Activated T-cell treated with anti-CD3 and anti-CD28 coated beads, Interleukin-2, amount 50 U/mL, for 24 hours (primary cell): Measurements from ENCODE around the gene RUNX1.

Experiments used
- DNase-seq: peaks from one replicate; pipeline ENCODE4 v3.0.0-alpha.2; 2020
- H3K27ac Mint-ChIP-seq: 2 replicates; pipeline ENCODE4 v1.8.0; 2020; ENCODE audit warnings: mild to moderate bottlenecking, mixed read lengths
- H3K27me3 Mint-ChIP-seq: 2 replicates; pipeline ENCODE4 v1.8.0; 2020; ENCODE audit warnings: mixed read lengths
- H3K36me3 Mint-ChIP-seq: 2 replicates; pipeline ENCODE4 v1.8.0; 2020; ENCODE audit warnings: low read depth, mixed read lengths
- H3K4me1 Mint-ChIP-seq: 2 replicates; pipeline ENCODE4 v1.8.0; 2020; ENCODE audit warnings: low read depth, mixed read lengths
- H3K4me3 Mint-ChIP-seq: 2 replicates; pipeline ENCODE4 v1.8.0; 2020; ENCODE audit warnings: mild to moderate bottlenecking, moderate library complexity, mixed read lengths
- H3K9me3 Mint-ChIP-seq: 2 replicates; pipeline ENCODE4 v1.8.0; 2020; ENCODE audit warnings: mixed read lengths

The RUNX1 gene

GRCh38 chr21:35075546-35075945 lies 26.4 kb upstream of the RUNX1 start:
- no peak for DNase-seq
- Mint-ChIP-seq H3K36me3 (no peaks in the 10 kb centered on the region), H3K27me3 (no peaks in the 10 kb centered on the region), H3K4me1 (peaks cover 26% of the 10 kb centered on the region), H3K4me3 (no peak overlapping the region), H3K27ac (no peak overlapping the region), H3K9me3 (peaks cover 7% of the 10 kb centered on the region)

- Mint-ChIP-seq H3K36me3 (no peaks in the 10 kb centered on the region), H3K4me1 (peaks cover 22% of the 10 kb centered on the region), H3K27ac (no peak overlapping the region), H3K4me3 (no peak overlapping the region), H3K27me3 (no peaks in the 10 kb centered on the region), H3K9me3 (peaks cover 7% of the 10 kb centered on the region)
- no peak for DNase-seq
These were observed 23.9 kb upstream of the RUNX1 start for GRCh38 chr21:35072960-35073359.

- Mint-ChIP-seq H3K4me3 (no peak overlapping the region), H3K27ac (no peak overlapping the region), H3K4me1 (peaks cover 18% of the 10 kb centered on the region), H3K9me3 (peaks cover 7% of the 10 kb centered on the region), H3K36me3 (no peaks in the 10 kb centered on the region), H3K27me3 (no peaks in the 10 kb centered on the region)
- no peak for DNase-seq
These were observed 23.5 kb upstream of the RUNX1 start for GRCh38 chr21:35072557-35072956.

GRCh38 chr21:35071347-35071746 lies 22.2 kb upstream of the RUNX1 start:
- no peaks in the 10 kb centered on the region for H3K27me3 Mint-ChIP-seq
- H3K36me3 Mint-ChIP-seq, result no peaks in the 10 kb centered on the region
- H3K4me1 Mint-ChIP-seq, result peaks cover 18% of the 10 kb centered on the region
- DNase-seq, result no peak
- no peak overlapping the region for H3K4me3 Mint-ChIP-seq
- H3K9me3 Mint-ChIP-seq, result peaks cover 7% of the 10 kb centered on the region
- no peak overlapping the region for H3K27ac Mint-ChIP-seq

GRCh38 chr21:35070436-35070835 lies 21.3 kb upstream of the RUNX1 start:
- DNase-seq, result no peak
- H3K4me3 Mint-ChIP-seq, result no peak overlapping the region
- peaks cover 13% of the 10 kb centered on the region for H3K4me1 Mint-ChIP-seq
- H3K27me3 Mint-ChIP-seq, result no peaks in the 10 kb centered on the region
- peaks cover 7% of the 10 kb centered on the region for H3K9me3 Mint-ChIP-seq
- H3K36me3 Mint-ChIP-seq, result no peaks in the 10 kb centered on the region
- no peak overlapping the region for H3K27ac Mint-ChIP-seq

GRCh38 chr21:35066824-35067223 lies 17.7 kb upstream of the RUNX1 start:
- no peaks in the 10 kb centered on the region for H3K27me3 Mint-ChIP-seq
- no peaks in the 10 kb centered on the region for H3K36me3 Mint-ChIP-seq
- no peak for DNase-seq
- no peak overlapping the region for H3K27ac Mint-ChIP-seq
- peaks cover 16% of the 10 kb centered on the region for H3K4me1 Mint-ChIP-seq
- H3K4me3 Mint-ChIP-seq, result no peak overlapping the region
- H3K9me3 Mint-ChIP-seq, result no peaks in the 10 kb centered on the region

GRCh38 chr21:35063428-35064172 lies 14.5 kb upstream of the RUNX1 start:
- no peaks in the 10 kb centered on the region for H3K36me3 Mint-ChIP-seq
- no peaks in the 10 kb centered on the region for H3K9me3 Mint-ChIP-seq
- no peak for DNase-seq
- H3K27ac Mint-ChIP-seq, result no peak overlapping the region
- no peaks in the 10 kb centered on the region for H3K27me3 Mint-ChIP-seq
- H3K4me1 Mint-ChIP-seq, result peaks cover 24% of the 10 kb centered on the region
- no peak overlapping the region for H3K4me3 Mint-ChIP-seq

GRCh38 chr21:35062016-35062415 lies 12.9 kb upstream of the RUNX1 start:
- Mint-ChIP-seq H3K36me3 (no peaks in the 10 kb centered on the region), H3K27me3 (no peaks in the 10 kb centered on the region), H3K4me1 (peaks cover 37% of the 10 kb centered on the region), H3K9me3 (no peaks in the 10 kb centered on the region), H3K4me3 (no peak overlapping the region), H3K27ac (no peak overlapping the region)
- DNase-seq, result no peak

GRCh38 chr21:35059742-35060141 lies 10.6 kb upstream of the RUNX1 start:
- no peaks in the 10 kb centered on the region for H3K27me3 Mint-ChIP-seq
- H3K27ac Mint-ChIP-seq, result no peak overlapping the region
- peaks cover 37% of the 10 kb centered on the region for H3K4me1 Mint-ChIP-seq
- no peaks in the 10 kb centered on the region for H3K9me3 Mint-ChIP-seq
- H3K36me3 Mint-ChIP-seq, result no peaks in the 10 kb centered on the region
- H3K4me3 Mint-ChIP-seq, result no peak overlapping the region
- DNase-seq, result no peak

GRCh38 chr21:35058058-35058457 lies 9.0 kb upstream of the RUNX1 start:
- DNase-seq, result no peak
- Mint-ChIP-seq H3K36me3 (no peaks in the 10 kb centered on the region), H3K4me3 (no peak overlapping the region)

GRCh38 chr21:35057428-35057827 lies 8.3 kb upstream of the RUNX1 start:
- H3K9me3 Mint-ChIP-seq, result no peaks in the 10 kb centered on the region
- no peak overlapping the region for H3K27ac Mint-ChIP-seq
- H3K27me3 Mint-ChIP-seq, result no peaks in the 10 kb centered on the region
- no peak overlapping the region for H3K4me3 Mint-ChIP-seq
- no peaks in the 10 kb centered on the region for H3K36me3 Mint-ChIP-seq
- H3K4me1 Mint-ChIP-seq, result peaks cover 46% of the 10 kb centered on the region
- no peak for DNase-seq

More at GRCh38 chr21:35058058-35058457, 9.0 kb upstream of the RUNX1 start:
- no peaks in the 10 kb centered on the region for H3K9me3 Mint-ChIP-seq
- H3K27me3 Mint-ChIP-seq, result no peaks in the 10 kb centered on the region
- no peak overlapping the region for H3K27ac Mint-ChIP-seq
- H3K4me1 Mint-ChIP-seq, result peaks cover 39% of the 10 kb centered on the region

- H3K4me3 Mint-ChIP-seq, result no peak overlapping the region
- H3K4me1 Mint-ChIP-seq, result peaks cover 64% of the 10 kb centered on the region
- H3K9me3 Mint-ChIP-seq, result no peaks in the 10 kb centered on the region
- peaks cover 1% of the 10 kb centered on the region for H3K36me3 Mint-ChIP-seq
- no peak for DNase-seq
- no peaks in the 10 kb centered on the region for H3K27me3 Mint-ChIP-seq
- H3K27ac Mint-ChIP-seq, result no peak overlapping the region
These were observed 4.4 kb upstream of the RUNX1 start for GRCh38 chr21:35053356-35054096.

- H3K4me1 Mint-ChIP-seq, result peaks cover 65% of the 10 kb centered on the region
- peaks cover 9% of the 10 kb centered on the region for H3K36me3 Mint-ChIP-seq
- DNase-seq, result no peak
- no peak overlapping the region for H3K4me3 Mint-ChIP-seq
- no peak overlapping the region for H3K27ac Mint-ChIP-seq
- H3K9me3 Mint-ChIP-seq, result no peaks in the 10 kb centered on the region
- no peaks in the 10 kb centered on the region for H3K27me3 Mint-ChIP-seq
These were observed 3.7 kb upstream of the RUNX1 start for GRCh38 chr21:35052801-35053200.

- DNase-seq, result peak; percentile 81
- H3K4me1 Mint-ChIP-seq, result peaks cover 73% of the 10 kb centered on the region
- peaks cover 20% of the 10 kb centered on the region for H3K36me3 Mint-ChIP-seq
- peak overlapping the region; percentile 87 for H3K4me3 Mint-ChIP-seq
- H3K27ac Mint-ChIP-seq, result peak overlapping the region; percentile 98
- H3K9me3 Mint-ChIP-seq, result no peaks in the 10 kb centered on the region
- no peaks in the 10 kb centered on the region for H3K27me3 Mint-ChIP-seq
These were observed 2.3 kb upstream of the RUNX1 start for GRCh38 chr21:35051287-35051818.
